Panc1 (cell line): ENCODE data around the gene ZFHX3. TPM values are rescaled to one million over a fixed set of nuclear protein-coding genes. Genes with fewer than 3 reads are reported as not detected.

Experiments
- ATAC-seq: fragments of 200-7000 bp; cut with Tn5 transposase; 2 replicates; pipeline ENCODE4 v1.9.1; 2020; ENCODE audit warnings: mild to moderate bottlenecking, moderate library complexity
- BruUV-seq: library from RNA; stranded (reverse); fragments of 400-500 nt; replicated peaks from 2 replicates; lab custom pipeline; 2021; lab: Mats Ljungman, UMichigan
- CTCF ChIA-PET: fragments of 300-600 bp; sonication (Branson Sonifier 250); formaldehyde crosslinking; loops from one replicate; lab custom pipeline; 2022; ENCODE audit warnings: antibody characterized with exemption; lab: Charles Lee
- POLR2A ChIA-PET: fragments of 300-600 bp; sonication (Branson Sonifier 250); formaldehyde crosslinking; loops from one replicate; lab custom pipeline; 2022; ENCODE audit warnings: antibody characterized with exemption; lab: Charles Lee
- DNase-seq: peaks from one replicate; pipeline ENCODE4 v3.0.0-alpha.2; 2010; ENCODE audit warnings: low read depth, low spot score
- H3K27ac ChIP-seq: 2 replicates; pipeline ENCODE4 v1.5.1; 2011; ENCODE audit warnings: mild to moderate bottlenecking, low read length, inconsistent platforms
- H3K27me3 ChIP-seq: fragments of 200-500 bp; sonication (Bioruptor generic); 2 replicates; pipeline ENCODE4 v1.6.0; 2014; ENCODE audit warnings: low read length, inconsistent platforms; ENCODE audit not compliant: control insufficient read depth, insufficient read depth
- H3K36me3 ChIP-seq: fragments of 200-500 bp; sonication (Bioruptor generic); 2 replicates; pipeline ENCODE4 v1.5.1; 2014; ENCODE audit warnings: inconsistent platforms, mild to moderate bottlenecking, low read length, moderate library complexity; ENCODE audit not compliant: control insufficient read depth, insufficient read depth
- H3K4me1 ChIP-seq: 2 replicates; pipeline ENCODE4 v1.5.1; 2011; ENCODE audit warnings: inconsistent platforms, mild to moderate bottlenecking, low read length, moderate library complexity; ENCODE audit not compliant: control insufficient read depth, insufficient read depth
- H3K4me3 ChIP-seq, 2 experiments: 2 replicates each; pipeline ENCODE4 v1.5.1; 2011 to 2012; ENCODE audit warnings: low read depth in 2 of 2, low read length in 2 of 2, mild to moderate bottlenecking in 2 of 2, inconsistent platforms in 1 of 2, moderate library complexity in 1 of 2
- H3K9me3 ChIP-seq: fragments of 200-500 bp; sonication (Bioruptor generic); 2 replicates; pipeline ENCODE4 v1.5.1; 2014; ENCODE audit warnings: low read depth, mild to moderate bottlenecking, inconsistent platforms, low read length, moderate library complexity; ENCODE audit not compliant: control insufficient read depth, insufficient read depth
- CTCF ChIP-seq: fragments of 450-650 bp; IDR thresholded peaks from 2 replicates; pipeline ENCODE4 v1.5.1; 2017; ENCODE audit warnings: mild to moderate bottlenecking
- POLR2AphosphoS5 ChIP-seq: IDR thresholded peaks from 2 replicates; pipeline ENCODE4 v1.6.1; 2012; ENCODE audit warnings: mild to moderate bottlenecking, low read depth, low read length, moderate library complexity
- REST ChIP-seq, 2 experiments: IDR thresholded peaks; 2 replicates each; pipeline ENCODE4 v1.6.1; 2011 to 2012; ENCODE audit warnings: low read depth in 2 of 2, control low read depth in 1 of 2, low read length in 1 of 2, mild to moderate bottlenecking in 1 of 2, moderate library complexity in 1 of 2; ENCODE audit not compliant: insufficient read depth in 1 of 2
- SIN3A ChIP-seq: IDR thresholded peaks from 2 replicates; pipeline ENCODE4 v1.6.1; 2012; ENCODE audit warnings: low read depth, mild to moderate bottlenecking, low read length, moderate library complexity, borderline replicate concordance; ENCODE audit not compliant: insufficient read depth
- TCF7L2 ChIP-seq: IDR thresholded peaks from 2 replicates; pipeline ENCODE4 v1.6.1; 2011; ENCODE audit warnings: mild to moderate bottlenecking, low read depth, low read length, inconsistent platforms
- in situ Hi-C: cut with HindIII; loops from 2 replicates; pipeline ENCODE4 v1.10.0; 2016; ENCODE audit warnings: low sequenced_read_pairs, low pct_unique_long_range_greater_than_20kb
- intact Hi-C: fragments of 100-400 bp; cut with micrococcal nuclease; formaldehyde crosslinking; loops from one replicate; pipeline ENCODE4 v1.10.0; 2022; ENCODE audit not compliant: unreplicated experiment
- total RNA-seq: library from RNA; stranded (reverse); gene quantifications from one replicate; pipeline ENCODE4 v1.2.1, GENCODE V29; 2021; ENCODE audit not compliant: unreplicated experiment

ZFHX3 gene
- total RNA-seq, 1 experiment from 2014 or later = 7.1 TPM

DNA sequence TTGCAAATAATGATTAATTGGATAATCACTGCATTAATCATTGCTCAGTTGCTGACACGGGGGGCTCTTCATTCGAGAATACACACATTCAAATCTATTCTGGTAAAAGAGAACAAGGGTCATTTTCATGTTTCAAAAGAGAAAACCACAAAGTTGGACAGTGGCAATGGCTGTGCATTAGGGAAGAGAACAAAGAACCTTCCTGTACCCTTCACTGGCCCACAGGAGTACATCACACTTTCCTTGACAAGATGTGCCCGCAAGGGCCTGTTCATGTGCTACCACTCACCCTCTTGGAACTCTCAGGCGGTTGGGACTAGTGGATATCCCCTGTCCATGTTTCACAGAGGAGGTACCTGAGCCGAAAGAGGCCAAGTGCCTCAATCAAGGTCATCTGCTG is 223.2 kb downstream of the ZFHX3 start:
- Histone ChIP-seq H3K9me3 (no peaks in the 10 kb centered on the region), H3K27me3 (no peaks in the 10 kb centered on the region), H3K36me3 (no peaks in the 10 kb centered on the region), H3K4me3 (no peak overlapping the region), H3K4me1 (no peaks in the 10 kb centered on the region), H3K27ac (no peak overlapping the region)
- ATAC-seq (no peak), DNase-seq (no peak)
- intact Hi-C loops = no loop called here
- in situ Hi-C loops = no loop called here
- BruUV-seq = no TSS peak
- ChIA-PET POLR2A (no interaction called here), CTCF (no interaction called here)
- TF ChIP-seq CTCF (no peak), REST (IDR thresholded peaks at IDR 0.05; ENCODE audit: insufficient read depth in 1 of 2, low read depth in 2 of 2, low read length in 1 of 2) (no peak), TCF7L2 (no peak), POLR2AphosphoS5 (no peak), SIN3A (no peak)

GRCh38 chr16:72824027-72824426 is 223.9 kb downstream of the ZFHX3 start:
- H3K27me3 ChIP-seq = no peaks in the 10 kb centered on the region
- in situ Hi-C loops (no loop called here), intact Hi-C loops (no loop called here)
- CTCF ChIA-PET = no interaction called here
- no peak overlapping the region for H3K4me3 ChIP-seq
- DNase-seq (no peak), ATAC-seq (no peak)
- H3K9me3 ChIP-seq = no peaks in the 10 kb centered on the region
- POLR2A ChIA-PET = no interaction called here
- H3K36me3 ChIP-seq = no peaks in the 10 kb centered on the region
- BruUV-seq = no TSS peak
- H3K4me1 ChIP-seq = no peaks in the 10 kb centered on the region
- TF ChIP-seq TCF7L2 (no peak), SIN3A (no peak), CTCF (no peak), REST (IDR thresholded peaks at IDR 0.05; ENCODE audit: insufficient read depth in 1 of 2, low read depth in 2 of 2, low read length in 1 of 2) (no peak)
- no peak overlapping the region for H3K27ac ChIP-seq
